ENCODE measurements around the gene SDK2. TPM values are rescaled to one million over a fixed set of nuclear protein-coding genes. Genes with fewer than 3 reads are reported as not detected.

Gene SDK2
- total RNA-seq, 1 donor = under 0.01 TPM

DNA sequence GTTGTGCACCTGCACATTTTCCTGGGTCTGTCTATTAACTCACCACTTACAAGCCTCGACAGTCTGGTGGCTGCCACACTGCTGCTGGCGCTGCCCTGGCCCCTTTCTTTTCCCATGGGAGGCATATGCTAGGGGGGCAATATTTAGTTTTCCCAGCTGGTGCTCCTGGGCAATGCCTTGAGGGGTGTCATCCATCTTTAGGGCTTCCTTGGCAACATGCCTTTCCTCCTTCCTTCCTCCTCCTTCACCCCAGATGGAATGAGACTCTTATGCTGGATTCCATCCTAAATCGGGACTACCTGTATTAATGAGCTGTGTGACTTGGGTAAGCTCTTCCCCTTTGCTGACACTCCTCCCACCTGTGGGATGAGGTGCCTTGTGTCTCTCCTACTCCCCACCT lies 267.6 kb downstream of the SDK2 start:
- peaks cover 25% of the 10 kb centered on the region for H3K27me3 ChIP-seq (ENCODE audit: insufficient read depth, low read length)
- H4K20me1 ChIP-seq (ENCODE audit: insufficient read depth, low read length) = no peaks in the 10 kb centered on the region

DNA sequence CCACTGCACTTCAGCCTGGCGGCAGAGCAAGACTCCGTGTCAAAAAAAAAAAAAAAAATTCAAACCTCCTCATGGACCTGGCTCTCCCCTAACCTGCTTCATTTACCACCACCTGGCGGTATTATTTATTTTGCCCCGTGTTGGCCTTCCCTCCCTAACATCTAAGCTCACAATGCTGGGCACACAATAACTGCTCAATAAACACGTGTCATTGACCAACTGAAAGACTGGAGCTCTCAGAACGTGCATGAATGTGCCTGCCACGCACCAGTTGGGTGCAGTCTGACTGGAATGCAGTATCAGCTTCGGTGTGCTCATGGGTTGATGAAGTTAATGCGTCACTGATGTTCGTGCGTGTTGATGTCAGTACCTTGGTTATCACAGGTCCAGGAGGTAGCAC lies 268.1 kb downstream of the SDK2 start:
- no peaks in the 10 kb centered on the region for H4K20me1 ChIP-seq (ENCODE audit: insufficient read depth, low read length)
- no peaks in the 10 kb centered on the region for H3K36me3 ChIP-seq (ENCODE audit: insufficient read depth, low read length)
- H3K79me2 ChIP-seq (ENCODE audit: insufficient read depth, low read length) = no peaks in the 10 kb centered on the region
- H3K4me3 ChIP-seq (ENCODE audit: insufficient read depth, low read length) = no peak overlapping the region
- H2AFZ ChIP-seq (ENCODE audit: low read length) = no peak overlapping the region
- TF ChIP-seq, protein P1, sequence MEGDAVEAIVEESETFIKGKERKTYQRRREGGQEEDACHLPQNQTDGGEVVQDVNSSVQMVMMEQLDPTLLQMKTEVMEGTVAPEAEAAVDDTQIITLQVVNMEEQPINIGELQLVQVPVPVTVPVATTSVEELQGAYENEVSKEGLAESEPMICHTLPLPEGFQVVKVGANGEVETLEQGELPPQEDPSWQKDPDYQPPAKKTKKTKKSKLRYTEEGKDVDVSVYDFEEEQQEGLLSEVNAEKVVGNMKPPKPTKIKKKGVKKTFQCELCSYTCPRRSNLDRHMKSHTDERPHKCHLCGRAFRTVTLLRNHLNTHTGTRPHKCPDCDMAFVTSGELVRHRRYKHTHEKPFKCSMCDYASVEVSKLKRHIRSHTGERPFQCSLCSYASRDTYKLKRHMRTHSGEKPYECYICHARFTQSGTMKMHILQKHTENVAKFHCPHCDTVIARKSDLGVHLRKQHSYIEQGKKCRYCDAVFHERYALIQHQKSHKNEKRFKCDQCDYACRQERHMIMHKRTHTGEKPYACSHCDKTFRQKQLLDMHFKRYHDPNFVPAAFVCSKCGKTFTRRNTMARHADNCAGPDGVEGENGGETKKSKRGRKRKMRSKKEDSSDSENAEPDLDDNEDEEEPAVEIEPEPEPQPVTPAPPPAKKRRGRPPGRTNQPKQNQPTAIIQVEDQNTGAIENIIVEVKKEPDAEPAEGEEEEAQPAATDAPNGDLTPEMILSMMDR (IDR thresholded peaks at IDR 0.05; ENCODE audit: extremely low read depth, low read depth, low read length) = no peak
- H3K9me3 ChIP-seq (ENCODE audit: low read depth, low read length) = no peaks in the 10 kb centered on the region
- peaks cover 8% of the 10 kb centered on the region for H3K4me1 ChIP-seq (ENCODE audit: insufficient read depth, low read length)
- no peak overlapping the region for H3K27ac ChIP-seq (ENCODE audit: low read depth, low read length)
- H3K4me2 ChIP-seq (ENCODE audit: insufficient read depth, low read length) = no peak overlapping the region
- peak; percentile 31 for DNase-seq (ENCODE audit: insufficient read length, low spot score, missing footprints)
- H3K27me3 ChIP-seq (ENCODE audit: insufficient read depth, low read length) = peaks cover 25% of the 10 kb centered on the region

More for the DNA sequence above, 267.6 kb downstream of the SDK2 start:
- Histone ChIP-seq H3K27ac (ENCODE audit: low read depth, low read length) (no peak overlapping the region), H3K4me2 (ENCODE audit: insufficient read depth, low read length) (no peak overlapping the region), H3K36me3 (ENCODE audit: insufficient read depth, low read length) (no peaks in the 10 kb centered on the region), H2AFZ (ENCODE audit: low read length) (no peak overlapping the region), H3K9me3 (ENCODE audit: low read depth, low read length) (no peaks in the 10 kb centered on the region), H3K79me2 (ENCODE audit: insufficient read depth, low read length) (no peaks in the 10 kb centered on the region), H3K4me3 (ENCODE audit: insufficient read depth, low read length) (no peak overlapping the region), H3K4me1 (ENCODE audit: insufficient read depth, low read length) (peaks cover 3% of the 10 kb centered on the region)
- peak; percentile 46 for DNase-seq (ENCODE audit: insufficient read length, low spot score, missing footprints)
- TF ChIP-seq, protein P1 (IDR thresholded peaks at IDR 0.05; ENCODE audit: extremely low read depth, low read depth, low read length) = no peak

DNA sequence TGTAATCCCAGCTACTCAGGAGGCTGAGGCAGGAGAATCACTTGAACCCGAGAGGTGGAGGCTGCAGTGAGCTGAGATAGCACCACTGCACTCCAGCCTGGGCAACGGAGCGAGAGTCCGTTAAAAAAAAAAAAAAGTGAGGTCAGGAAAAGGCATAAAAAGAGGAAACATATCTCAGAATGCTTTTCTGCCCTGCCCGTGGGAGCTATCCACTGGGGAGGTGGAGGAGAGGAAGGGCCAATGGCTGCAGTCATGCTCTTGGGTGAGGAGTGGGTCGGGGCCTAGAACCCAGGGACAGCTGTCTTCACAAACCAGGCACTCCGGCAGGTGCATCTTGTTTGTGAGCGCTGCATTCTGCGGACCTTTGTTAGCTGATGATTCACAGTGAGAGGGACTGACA lies 272.4 kb downstream of the SDK2 start:
- Histone ChIP-seq H3K36me3 (ENCODE audit: insufficient read depth, low read length) (no peaks in the 10 kb centered on the region), H3K4me1 (ENCODE audit: insufficient read depth, low read length) (peaks cover 12% of the 10 kb centered on the region), H3K79me2 (ENCODE audit: insufficient read depth, low read length) (no peaks in the 10 kb centered on the region), H3K4me2 (ENCODE audit: insufficient read depth, low read length) (no peak overlapping the region), H3K4me3 (ENCODE audit: insufficient read depth, low read length) (no peak overlapping the region), H2AFZ (ENCODE audit: low read length) (no peak overlapping the region), H4K20me1 (ENCODE audit: insufficient read depth, low read length) (no peaks in the 10 kb centered on the region), H3K27ac (ENCODE audit: low read depth, low read length) (no peak overlapping the region), H3K27me3 (ENCODE audit: insufficient read depth, low read length) (peaks cover 25% of the 10 kb centered on the region), H3K9me3 (ENCODE audit: low read depth, low read length) (no peaks in the 10 kb centered on the region)
- TF ChIP-seq, protein P1 (IDR thresholded peaks at IDR 0.05; ENCODE audit: extremely low read depth, low read depth, low read length) = no peak
- peak; percentile 9 for DNase-seq (ENCODE audit: insufficient read length, low spot score, missing footprints)

GRCh38 chr17:73371285-73371684 lies 273.0 kb downstream of the SDK2 start:
- no peaks in the 10 kb centered on the region for H3K36me3 ChIP-seq (ENCODE audit: insufficient read depth, low read length)
- peaks cover 25% of the 10 kb centered on the region for H3K27me3 ChIP-seq (ENCODE audit: insufficient read depth, low read length)
- peaks cover 12% of the 10 kb centered on the region for H3K4me1 ChIP-seq (ENCODE audit: insufficient read depth, low read length)
- no peak overlapping the region for H3K4me3 ChIP-seq (ENCODE audit: insufficient read depth, low read length)
- H4K20me1 ChIP-seq (ENCODE audit: insufficient read depth, low read length) = no peaks in the 10 kb centered on the region
- no peaks in the 10 kb centered on the region for H3K79me2 ChIP-seq (ENCODE audit: insufficient read depth, low read length)
- H3K9me3 ChIP-seq (ENCODE audit: low read depth, low read length) = no peaks in the 10 kb centered on the region
- TF ChIP-seq, protein P1 (IDR thresholded peaks at IDR 0.05; ENCODE audit: extremely low read depth, low read depth, low read length) = no peak
- H3K27ac ChIP-seq (ENCODE audit: low read depth, low read length) = no peak overlapping the region
- DNase-seq (ENCODE audit: insufficient read length, low spot score, missing footprints) = peak; percentile 98
- H2AFZ ChIP-seq (ENCODE audit: low read length) = no peak overlapping the region
- H3K4me2 ChIP-seq (ENCODE audit: insufficient read depth, low read length) = peak overlapping the region; percentile 46
